GM12873 (cell line): ENCODE measurements around the gene RASL11A.

Experiments
- CTCF ChIP-seq: IDR thresholded peaks from 2 replicates; pipeline ENCODE4 v1.5.1; 2012; ENCODE audit warnings: low read depth, mild to moderate bottlenecking, moderate library complexity, low read length, control low read depth; ENCODE audit not compliant: insufficient read depth; ENCODE audit errors: missing control alignments

Gene RASL11A

GRCh38 chr13:27259831-27260230 is 10.8 kb upstream of the RASL11A start:
- TF ChIP-seq CTCF, result no peak

GRCh38 chr13:27261396-27261795 is 9.2 kb upstream of the RASL11A start:
- TF ChIP-seq CTCF, result no peak

- TF ChIP-seq CTCF, result no peak
These were observed 7.2 kb upstream of the RASL11A start for GRCh38 chr13:27263438-27263837.

GRCh38 chr13:27264181-27264580 is 6.4 kb upstream of the RASL11A start:
- TF ChIP-seq CTCF, result no peak

DNA sequence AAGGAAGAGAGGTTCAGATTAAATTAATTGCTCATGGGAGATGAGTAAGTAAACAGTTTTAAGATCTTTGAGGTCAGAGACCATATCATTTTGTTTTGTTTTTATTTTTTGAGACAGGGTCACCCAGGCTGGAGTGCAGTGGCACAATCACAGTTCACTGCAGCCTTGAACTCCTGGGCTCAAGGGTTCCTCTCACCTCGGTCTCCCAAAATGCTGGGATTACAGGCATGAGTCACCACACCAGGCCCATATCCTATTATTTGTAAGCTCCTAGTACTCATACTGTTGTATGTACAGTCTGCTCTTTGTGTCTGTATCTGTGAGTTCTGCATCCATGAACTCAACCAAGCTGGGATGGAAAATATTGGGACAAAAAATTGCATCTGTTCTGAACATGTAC is 6.0 kb upstream of the RASL11A start:
- TF ChIP-seq CTCF, result no peak

DNA sequence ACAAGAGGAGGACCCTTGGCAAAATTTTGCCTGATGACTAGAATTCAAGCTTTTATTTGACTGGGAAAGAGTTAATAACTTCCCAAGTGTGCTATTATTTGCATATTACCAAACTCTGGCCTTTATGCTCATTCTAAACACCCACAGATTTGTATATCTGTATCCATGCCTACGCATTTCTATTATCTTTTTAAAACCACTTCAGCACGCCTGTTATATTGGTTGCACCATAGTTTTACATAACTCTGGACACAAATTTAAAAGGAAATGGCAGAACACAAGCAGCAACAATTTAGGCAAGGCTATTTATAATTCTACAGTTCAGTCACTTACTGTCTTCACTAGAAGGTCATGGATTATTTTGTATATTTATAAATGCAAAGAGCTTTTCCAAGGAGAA is 3.7 kb upstream of the RASL11A start:
- TF ChIP-seq CTCF, result no peak

DNA sequence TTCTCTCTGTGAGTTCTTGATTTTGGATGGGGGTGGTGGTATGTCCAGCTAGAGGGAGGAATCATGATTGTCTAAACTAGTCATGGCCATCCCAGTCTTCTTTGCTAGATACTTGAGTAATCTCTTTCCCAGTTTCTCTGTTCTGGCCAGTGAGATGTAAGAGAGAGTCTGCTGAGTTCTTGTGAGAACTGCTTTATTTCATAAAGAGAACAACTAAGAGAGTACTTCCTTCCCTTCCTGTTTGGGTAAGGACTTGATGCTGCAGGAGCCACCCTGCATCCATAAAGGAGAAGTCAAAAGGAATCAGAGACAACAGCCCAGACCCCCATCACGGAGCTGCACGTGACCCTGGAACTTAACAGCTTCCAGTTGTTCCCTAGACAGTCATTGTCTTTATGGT is 3.0 kb upstream of the RASL11A start:
- no peak for TF ChIP-seq CTCF
